RPMI8226 (cell line): ENCODE data around the gene ATRNL1.
A peak's percentile ranks its signal among the peaks of the same experiment; 100 is the strongest.
"Not testable (repeated sequence)": the region's sequence is repeated elsewhere in the genome, so short reads cannot be mapped to it uniquely, and the experiment has no call there.

ENCODE experiments used
- DNase-seq: peaks from one replicate; pipeline ENCODE4 v3.0.0-alpha.2; 2015

ATRNL1 gene

GRCh38 chr10:115091161-115091560 lies 2.0 kb upstream of the ATRNL1 start:
- no peak for DNase-seq

DNA sequence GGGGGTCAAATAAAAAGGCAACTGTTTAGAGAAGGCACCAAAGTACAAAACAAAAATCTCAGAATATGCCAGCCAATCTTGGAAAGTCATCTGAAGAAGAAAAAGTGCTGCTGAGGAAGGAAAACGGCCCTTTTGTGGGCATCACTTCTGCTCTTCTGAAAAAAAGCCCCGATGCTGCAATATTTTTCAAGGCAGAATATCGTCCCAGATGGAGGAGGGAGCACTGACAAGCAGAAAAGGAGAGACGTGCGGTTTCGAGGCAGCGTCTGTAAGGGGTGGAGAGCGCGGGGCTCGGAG lies 959 bp upstream of the ATRNL1 start:
- DNase-seq, result peak; percentile 63

GRCh38 chr10:115092555-115093285 lies 445 bp upstream of the ATRNL1 start:
- peak; percentile 66 for DNase-seq

DNA sequence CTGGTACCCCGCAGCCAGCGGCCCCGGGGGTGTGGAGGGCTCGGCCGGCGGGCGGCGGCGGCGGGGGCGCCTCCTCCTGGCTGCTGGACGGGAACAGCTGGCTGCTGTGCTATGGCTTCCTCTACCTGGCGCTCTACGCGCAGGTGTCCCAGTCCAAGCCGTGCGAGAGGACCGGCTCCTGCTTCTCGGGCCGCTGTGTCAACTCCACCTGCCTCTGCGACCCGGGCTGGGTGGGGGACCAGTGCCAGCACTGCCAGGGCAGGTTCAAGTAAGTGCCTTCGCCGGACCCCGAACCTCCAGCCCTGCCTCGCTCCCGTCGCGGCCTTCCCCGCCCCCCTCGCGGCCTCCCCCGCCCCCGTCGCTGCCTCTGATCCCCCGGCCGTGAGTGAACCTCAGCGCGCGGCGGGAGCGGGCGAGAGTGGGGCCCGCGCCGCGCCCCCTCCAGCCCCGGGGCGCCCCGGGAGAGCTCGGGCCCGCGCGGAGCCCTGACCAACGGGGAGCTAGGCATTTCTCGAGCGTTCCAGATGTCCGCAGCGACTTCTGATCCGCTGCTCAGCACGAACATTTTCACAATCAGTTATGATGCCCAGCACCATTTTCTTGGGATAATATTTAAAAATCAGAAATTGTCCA lies 727 bp downstream of the ATRNL1 start:
- peak; percentile 54 for DNase-seq

DNA sequence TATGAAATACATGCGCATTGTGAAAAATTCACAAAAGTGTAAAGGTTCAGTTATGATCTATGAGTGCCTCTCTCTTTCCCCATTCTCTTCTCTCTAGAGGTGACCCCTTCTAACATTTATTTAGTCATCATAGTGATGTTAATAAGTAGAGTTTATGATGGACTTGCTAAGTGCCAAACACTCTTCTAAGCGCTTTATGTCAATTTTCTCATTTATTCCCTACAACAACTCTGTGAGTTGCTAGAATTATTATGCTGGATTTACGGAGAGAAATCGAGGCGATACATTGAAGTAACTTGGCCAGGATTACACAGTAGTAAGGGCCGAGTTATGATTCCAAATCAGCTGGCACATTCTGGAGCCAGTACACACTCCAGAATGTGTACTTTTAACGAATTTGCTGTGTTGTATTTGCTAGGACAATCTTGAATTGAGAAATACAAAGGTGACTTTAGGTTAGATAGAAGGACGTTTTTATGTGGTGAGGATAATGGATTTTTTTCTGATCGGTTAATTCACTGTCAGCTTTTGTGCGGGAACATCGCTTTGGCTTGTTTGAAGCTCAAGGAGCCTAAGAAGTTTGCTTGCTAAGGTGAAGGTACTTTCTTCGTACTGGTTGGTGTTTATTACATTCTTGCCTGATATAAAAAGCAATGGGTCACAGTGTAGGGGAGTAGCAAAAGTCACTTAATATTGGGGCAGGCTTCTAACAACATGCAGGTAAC lies 1.4 kb downstream of the ATRNL1 start:
- DNase-seq, result no peak

- no peak for DNase-seq
Observed at GRCh38 chr10:115095758-115096157, 2.6 kb downstream of the ATRNL1 start.

DNA sequence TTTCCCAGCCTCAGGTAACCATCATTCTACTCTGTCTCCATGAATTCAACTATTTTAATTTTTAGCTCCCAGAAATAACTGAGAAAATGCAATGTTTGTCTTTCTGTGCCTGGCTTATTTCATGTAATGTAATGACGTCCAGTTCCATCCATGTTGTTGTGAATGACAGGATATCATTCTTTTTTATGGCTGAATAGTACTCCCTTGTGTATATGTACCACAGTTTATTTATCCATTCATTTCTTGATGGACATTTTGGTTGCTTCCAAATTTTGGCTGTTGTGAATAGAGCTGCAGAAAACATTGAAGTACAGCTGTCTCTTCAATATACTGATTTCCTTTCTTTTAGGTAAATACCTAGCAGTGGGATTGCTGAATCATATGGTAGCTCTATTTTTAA lies 10.5 kb downstream of the ATRNL1 start:
- no peak for DNase-seq

- DNase-seq, result not testable (repeated sequence)
Observed at GRCh38 chr10:115105411-115105810, 12.2 kb downstream of the ATRNL1 start.

- DNase-seq, result no peak
Observed at GRCh38 chr10:115107830-115108229, 14.7 kb downstream of the ATRNL1 start.

DNA sequence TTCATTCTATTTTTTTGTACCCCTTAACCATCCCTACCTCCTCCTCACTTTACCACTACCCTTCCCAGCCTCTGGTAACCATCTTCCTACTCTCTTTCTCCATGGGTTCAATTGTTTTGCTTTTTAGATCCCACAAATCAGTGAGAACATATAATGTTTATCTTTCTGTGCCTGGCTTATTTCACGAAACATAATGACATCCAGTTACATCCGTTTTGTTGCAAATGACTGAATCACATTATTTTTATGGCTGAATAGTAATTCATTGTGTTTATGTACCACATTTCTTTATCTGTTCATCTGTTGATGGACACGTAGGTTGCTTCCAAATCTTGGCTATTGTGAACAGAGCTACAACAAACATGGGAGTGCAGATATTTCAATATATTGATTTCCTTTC lies 24.1 kb downstream of the ATRNL1 start:
- DNase-seq, result no peak

- DNase-seq, result no peak
Observed at GRCh38 chr10:115118346-115118745, 25.2 kb downstream of the ATRNL1 start.

DNA sequence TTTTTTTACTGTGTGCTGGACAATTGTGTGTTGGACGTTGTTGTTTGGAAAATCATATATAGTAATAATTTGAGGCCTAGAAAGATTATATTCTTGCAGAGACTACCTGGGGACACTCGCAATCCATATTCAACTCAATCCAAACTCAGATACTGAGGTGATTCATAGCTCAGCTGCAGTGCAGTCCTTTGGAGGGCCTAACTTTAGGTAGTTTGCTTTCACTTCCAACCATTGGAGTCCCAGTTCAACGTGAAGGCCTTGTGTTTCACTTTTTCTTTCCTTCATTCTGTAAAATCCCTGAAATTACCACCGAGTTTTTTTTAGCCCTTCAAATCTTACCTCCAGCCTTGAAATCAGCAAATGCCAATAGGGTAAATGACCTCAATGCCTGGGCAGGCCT lies 32.3 kb downstream of the ATRNL1 start:
- DNase-seq, result no peak

- peak; percentile 23 for DNase-seq
Observed at GRCh38 chr10:115129752-115130151, 36.6 kb downstream of the ATRNL1 start.

DNA sequence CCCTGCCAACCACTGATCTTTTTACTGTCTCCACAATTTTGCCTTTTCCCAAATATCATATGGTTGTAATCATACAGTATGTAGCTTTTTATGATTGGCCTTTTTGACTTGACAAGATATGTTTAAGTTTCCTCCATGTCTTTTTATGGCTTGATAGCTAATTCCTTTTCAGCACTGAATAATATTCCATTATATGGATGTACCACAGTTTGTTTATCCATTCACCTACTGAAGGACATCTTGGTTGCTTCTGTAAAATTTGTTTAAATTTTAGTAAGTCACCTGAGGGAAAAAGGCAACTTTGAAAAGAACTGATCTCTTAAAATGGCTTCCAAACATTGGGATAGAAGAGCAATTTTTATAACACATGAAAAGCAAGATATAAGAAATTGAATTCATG lies 43.5 kb downstream of the ATRNL1 start:
- DNase-seq, result no peak

DNA sequence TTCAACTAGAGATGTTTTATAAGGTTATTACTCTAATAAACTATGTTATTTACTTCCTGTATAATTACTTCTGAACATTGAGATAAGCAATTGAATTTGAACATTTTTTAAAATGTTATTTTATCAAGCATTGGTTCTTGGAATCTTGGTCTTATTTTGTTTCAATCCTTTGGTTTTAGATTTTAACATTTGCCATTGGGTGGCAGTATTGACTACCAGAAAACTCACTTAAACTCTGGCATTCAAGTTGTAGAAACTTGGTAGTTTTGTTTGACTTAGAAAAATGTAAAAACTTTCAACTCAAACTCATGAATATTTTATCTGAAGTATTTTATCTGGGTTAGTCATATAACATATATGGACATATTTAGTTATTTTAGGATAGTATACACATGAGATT lies 48.1 kb downstream of the ATRNL1 start:
- no peak for DNase-seq

DNA sequence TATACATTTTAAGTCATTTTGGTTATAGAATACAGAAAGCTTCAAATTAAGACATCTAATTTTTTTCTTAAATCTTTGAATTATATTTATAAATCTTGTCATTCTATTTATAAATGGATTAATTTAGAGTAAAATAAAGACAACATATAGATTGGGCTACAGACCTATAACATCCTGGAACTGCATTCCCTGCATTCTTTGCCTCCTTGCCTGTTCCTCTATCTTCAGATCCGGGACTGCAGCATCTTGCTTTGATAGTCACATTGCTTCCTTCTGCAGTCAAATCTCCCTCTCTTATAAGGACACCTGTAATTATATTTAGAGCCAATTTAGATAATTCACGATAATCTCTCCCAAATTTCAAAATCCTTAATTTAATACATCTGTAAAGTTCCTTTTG lies 64.2 kb downstream of the ATRNL1 start:
- DNase-seq, result no peak

DNA sequence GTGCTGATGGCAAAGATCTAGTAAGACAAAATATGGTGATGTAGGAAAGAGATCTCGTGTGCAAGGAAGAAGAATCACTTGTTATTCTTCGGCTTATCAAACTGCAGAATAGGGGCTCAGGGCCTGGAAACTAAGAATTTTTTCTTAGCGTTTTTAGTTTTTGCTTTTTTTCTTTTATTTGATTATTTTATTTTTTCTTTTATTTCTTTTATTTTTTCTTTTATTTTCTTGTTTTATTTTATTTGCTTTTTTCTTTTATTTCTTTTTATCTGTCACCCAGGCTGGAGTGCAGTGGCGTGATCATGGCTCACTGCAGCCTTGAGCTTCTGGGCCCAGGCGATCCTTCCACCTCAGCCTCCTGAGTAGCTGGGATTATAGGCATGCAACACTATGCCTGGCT lies 70.0 kb downstream of the ATRNL1 start:
- DNase-seq, result no peak

GRCh38 chr10:115164220-115164619 lies 71.1 kb downstream of the ATRNL1 start:
- DNase-seq, result no peak

DNA sequence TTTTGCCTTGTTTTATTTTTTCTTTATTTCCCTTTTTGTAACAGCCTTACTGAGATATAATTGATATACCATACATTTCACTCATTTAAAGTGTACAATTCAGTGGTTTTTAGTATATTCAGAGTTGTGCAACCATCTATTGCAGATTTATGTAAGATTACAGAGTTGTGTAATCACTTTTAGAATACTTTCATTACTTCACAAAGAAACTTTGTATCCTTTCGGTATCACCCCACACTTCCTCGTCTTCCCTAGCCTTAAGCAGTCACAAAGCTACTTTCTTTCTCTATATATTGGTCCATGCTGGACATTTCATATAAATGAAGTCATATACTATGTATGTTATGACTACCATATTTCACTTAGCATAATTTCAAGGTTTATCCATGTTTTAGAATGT lies 74.6 kb downstream of the ATRNL1 start:
- DNase-seq, result no peak

- DNase-seq, result no peak
Observed at GRCh38 chr10:115171392-115171960, 78.3 kb downstream of the ATRNL1 start.

- peak; percentile 6 for DNase-seq
Observed at GRCh38 chr10:115173915-115174443, 80.8 kb downstream of the ATRNL1 start.

- DNase-seq, result not testable (repeated sequence)
Observed at GRCh38 chr10:115207276-115207675, 114.1 kb downstream of the ATRNL1 start.

- no peak for DNase-seq
Observed at GRCh38 chr10:115209133-115209532, 116.0 kb downstream of the ATRNL1 start.

DNA sequence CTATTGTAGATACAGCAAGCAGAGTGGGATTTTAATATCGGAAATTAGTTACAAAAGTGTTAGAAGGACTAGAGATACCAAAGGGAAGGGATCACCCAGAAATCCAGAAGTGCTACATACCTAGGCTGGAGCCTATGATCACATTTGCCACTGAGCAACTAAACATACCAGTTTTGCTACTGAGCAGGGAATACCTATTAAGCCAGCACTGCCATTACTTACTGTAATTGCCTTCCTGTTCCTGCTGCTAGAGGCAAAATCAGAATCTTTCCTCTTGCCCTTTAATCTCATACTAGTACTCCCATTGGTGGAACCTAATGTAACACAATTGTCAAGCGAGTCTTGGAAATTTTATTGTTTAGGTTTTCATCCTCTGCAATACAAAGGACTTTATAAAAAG lies 121.7 kb downstream of the ATRNL1 start:
- DNase-seq, result no peak
